Lower leg skin (tissue), 3 donors: ENCODE data around the gene MFSD6.

ENCODE experiments used
- POLR2A ChIP-seq, 2 donors: fragments of 450-650 bp; IDR thresholded peaks; one replicate each; pipeline ENCODE4 v1.6.1; 2016 to 2017; ENCODE audit warnings: antibody characterized with exemption in 2 of 2, mild to moderate bottlenecking in 1 of 2, moderate library complexity in 1 of 2
- TF ChIP-seq, protein P1 (sequence below), 3 donors: fragments of 450-650 bp; IDR thresholded peaks; one replicate each; pipeline ENCODE4 v1.5.1; 2016; ENCODE audit warnings: antibody characterized with exemption in 3 of 3, mild to moderate bottlenecking in 3 of 3, moderate library complexity in 2 of 3

DNA sequence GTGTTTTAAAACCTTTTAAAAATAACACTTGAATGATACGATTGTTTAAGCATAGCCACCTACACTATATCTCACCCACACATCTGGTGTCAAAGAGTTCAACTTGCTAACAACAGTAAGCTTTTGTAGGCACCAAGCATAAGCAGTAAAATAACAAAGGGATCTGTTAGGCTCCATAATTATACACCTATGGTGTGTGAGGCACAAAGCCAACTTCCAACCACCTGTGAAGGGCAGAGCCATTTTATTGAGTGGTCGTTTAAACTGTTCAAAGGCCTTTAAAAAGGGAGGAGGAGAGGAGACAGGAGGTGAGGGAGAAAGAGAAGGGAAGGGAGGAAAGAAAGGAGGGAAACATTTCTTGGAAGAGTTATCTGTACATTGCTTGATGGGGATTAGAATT lies 98.5 kb downstream of the MFSD6 start:
- TF ChIP-seq, protein P1, sequence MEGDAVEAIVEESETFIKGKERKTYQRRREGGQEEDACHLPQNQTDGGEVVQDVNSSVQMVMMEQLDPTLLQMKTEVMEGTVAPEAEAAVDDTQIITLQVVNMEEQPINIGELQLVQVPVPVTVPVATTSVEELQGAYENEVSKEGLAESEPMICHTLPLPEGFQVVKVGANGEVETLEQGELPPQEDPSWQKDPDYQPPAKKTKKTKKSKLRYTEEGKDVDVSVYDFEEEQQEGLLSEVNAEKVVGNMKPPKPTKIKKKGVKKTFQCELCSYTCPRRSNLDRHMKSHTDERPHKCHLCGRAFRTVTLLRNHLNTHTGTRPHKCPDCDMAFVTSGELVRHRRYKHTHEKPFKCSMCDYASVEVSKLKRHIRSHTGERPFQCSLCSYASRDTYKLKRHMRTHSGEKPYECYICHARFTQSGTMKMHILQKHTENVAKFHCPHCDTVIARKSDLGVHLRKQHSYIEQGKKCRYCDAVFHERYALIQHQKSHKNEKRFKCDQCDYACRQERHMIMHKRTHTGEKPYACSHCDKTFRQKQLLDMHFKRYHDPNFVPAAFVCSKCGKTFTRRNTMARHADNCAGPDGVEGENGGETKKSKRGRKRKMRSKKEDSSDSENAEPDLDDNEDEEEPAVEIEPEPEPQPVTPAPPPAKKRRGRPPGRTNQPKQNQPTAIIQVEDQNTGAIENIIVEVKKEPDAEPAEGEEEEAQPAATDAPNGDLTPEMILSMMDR (IDR thresholded peaks at IDR 0.05), result no peak
- no peak for TF ChIP-seq POLR2A (IDR thresholded peaks at IDR 0.05)
